Measurements from ENCODE around the gene ANKRD7. TPM values are rescaled to one million over a fixed set of nuclear protein-coding genes. Genes with fewer than 3 reads are reported as not detected.

The ANKRD7 gene
- total and polyA plus RNA-seq, 2 donors (not counting 3 experiments of a cell fraction or from before 2014, with no cell fraction given) = 0.82 TPM; not detected in 1

DNA sequence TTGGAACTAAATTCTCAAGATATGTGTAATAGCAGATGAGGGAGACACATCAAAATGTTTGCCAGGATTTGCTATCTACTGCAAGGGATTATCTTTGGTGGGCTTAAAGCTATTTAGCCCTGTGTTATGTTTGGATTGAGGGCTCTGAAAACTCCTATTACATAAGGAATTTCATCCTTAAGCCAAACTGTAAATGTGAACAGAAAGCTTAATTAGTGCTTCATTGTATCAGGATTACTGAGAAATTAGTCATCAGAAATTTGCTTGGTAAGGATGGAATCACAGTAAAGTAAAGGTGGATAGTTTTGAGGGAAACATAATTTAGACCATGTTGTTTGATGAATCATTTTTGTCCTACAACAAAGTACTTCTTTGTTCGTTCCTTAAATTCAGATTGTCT is 8.3 kb downstream of the ANKRD7 start:
- Histone ChIP-seq H3K9me3 (replicated peaks; ENCODE audit: control insufficient read depth, insufficient read depth, low read length) (no peaks in the 10 kb centered on the region), H3K9ac (replicated peaks; ENCODE audit: extremely low read depth, insufficient read depth, low read length) (no peak overlapping the region), H3K36me3 (ENCODE audit: control insufficient read depth in 2 of 2, extremely low read depth in 1 of 2, insufficient read depth in 2 of 2, low read length in 2 of 2) (no peaks in the 10 kb centered on the region), H3K4me2 (ENCODE audit: insufficient read depth, low read length) (no peak overlapping the region), H4K20me1 (replicated peaks; ENCODE audit: control insufficient read depth, extremely low read depth, insufficient read depth, low read length) (no peaks in the 10 kb centered on the region), H3K4me3 (replicated peaks in 1 of 3; ENCODE audit: insufficient read depth in 1 of 3, low read depth in 1 of 3, low read length in 3 of 3) (no peak overlapping the region), H3K27ac (ENCODE audit: insufficient read depth, low read depth, low read length) (no peak overlapping the region), H3K9me1 (replicated peaks; ENCODE audit: control insufficient read depth, extremely low read depth, insufficient read depth, low read length) (no peaks in the 10 kb centered on the region), H3K4me1 (ENCODE audit: control insufficient read depth, extremely low read depth, insufficient read depth, low read length) (no peaks in the 10 kb centered on the region), H3K79me2 (ENCODE audit: control insufficient read depth, insufficient read depth, low read length) (no peaks in the 10 kb centered on the region), H3K27me3 (ENCODE audit: control insufficient read depth in 2 of 2, insufficient read depth in 2 of 2, low read length in 2 of 2) (no peaks in the 10 kb centered on the region), H2AFZ (ENCODE audit: low read depth, low read length) (no peak overlapping the region)
- no TSS peak for BruUV-seq (replicated peaks)
- TF ChIP-seq, protein P1, sequence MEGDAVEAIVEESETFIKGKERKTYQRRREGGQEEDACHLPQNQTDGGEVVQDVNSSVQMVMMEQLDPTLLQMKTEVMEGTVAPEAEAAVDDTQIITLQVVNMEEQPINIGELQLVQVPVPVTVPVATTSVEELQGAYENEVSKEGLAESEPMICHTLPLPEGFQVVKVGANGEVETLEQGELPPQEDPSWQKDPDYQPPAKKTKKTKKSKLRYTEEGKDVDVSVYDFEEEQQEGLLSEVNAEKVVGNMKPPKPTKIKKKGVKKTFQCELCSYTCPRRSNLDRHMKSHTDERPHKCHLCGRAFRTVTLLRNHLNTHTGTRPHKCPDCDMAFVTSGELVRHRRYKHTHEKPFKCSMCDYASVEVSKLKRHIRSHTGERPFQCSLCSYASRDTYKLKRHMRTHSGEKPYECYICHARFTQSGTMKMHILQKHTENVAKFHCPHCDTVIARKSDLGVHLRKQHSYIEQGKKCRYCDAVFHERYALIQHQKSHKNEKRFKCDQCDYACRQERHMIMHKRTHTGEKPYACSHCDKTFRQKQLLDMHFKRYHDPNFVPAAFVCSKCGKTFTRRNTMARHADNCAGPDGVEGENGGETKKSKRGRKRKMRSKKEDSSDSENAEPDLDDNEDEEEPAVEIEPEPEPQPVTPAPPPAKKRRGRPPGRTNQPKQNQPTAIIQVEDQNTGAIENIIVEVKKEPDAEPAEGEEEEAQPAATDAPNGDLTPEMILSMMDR (IDR thresholded peaks at IDR 0.05; ENCODE audit: extremely low read depth in 1 of 2, insufficient read depth in 1 of 2, low read depth in 1 of 2, low read length in 2 of 2) = no peak
- no peak for TF ChIP-seq FOS (IDR thresholded peaks at IDR 0.05; ENCODE audit: borderline replicate concordance, insufficient read depth, low read length)
- TF ChIP-seq EZH2 (IDR thresholded peaks at IDR 0.05; ENCODE audit: borderline replicate concordance, low read depth, low read length, severe bottlenecking) = no peak
- TF ChIP-seq POLR2AphosphoS5 (IDR thresholded peaks at IDR 0.05; ENCODE audit: insufficient read depth, low read depth, low read length) = no peak
- no peak for TF ChIP-seq JUN (IDR thresholded peaks at IDR 0.05; ENCODE audit: borderline replicate concordance, insufficient read depth, insufficient read length, low read depth)
- TF ChIP-seq GATA2 (IDR thresholded peaks at IDR 0.05; ENCODE audit: insufficient read depth, insufficient read length, low read depth, low read length) = no peak
- POLR2A ChIA-PET = no interaction called here
- FAIRE-seq (no peak), DNase-seq (ENCODE audit: low read depth, low spot score) (no peak)
- dilution Hi-C loops (cut with MboI; ENCODE audit: extremely low pct_ligation_motif_present, low sequenced_read_pairs) = no loop called here
- CTCF ChIA-PET = no interaction called here
- intact Hi-C loops (cut with micrococcal nuclease) = no loop called here

DNA sequence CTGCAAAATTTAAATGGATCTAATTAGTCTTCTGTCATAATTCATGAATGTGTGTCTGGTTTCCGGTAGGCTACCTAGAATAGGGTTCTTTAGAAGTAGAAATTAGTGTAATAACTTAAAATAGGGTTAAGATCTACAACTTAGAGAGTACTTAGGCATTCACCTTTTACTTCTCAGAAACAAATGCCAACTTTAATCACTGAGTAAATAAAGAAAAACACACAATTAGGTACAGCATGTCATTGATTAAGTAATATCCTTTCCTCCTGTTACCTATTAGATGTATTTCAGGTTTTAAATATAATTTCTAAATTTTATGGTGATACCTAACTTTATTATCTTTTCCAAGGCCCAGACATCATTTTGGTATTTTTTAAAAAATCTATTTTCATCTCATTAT is 9.3 kb downstream of the ANKRD7 start:
- no peaks in the 10 kb centered on the region for H3K4me1 ChIP-seq (ENCODE audit: control insufficient read depth, extremely low read depth, insufficient read depth, low read length)
- no peak overlapping the region for H3K27ac ChIP-seq (ENCODE audit: insufficient read depth, low read depth, low read length)
- DNase-seq (ENCODE audit: low read depth, low spot score) (no peak), FAIRE-seq (no peak)
- TF ChIP-seq POLR2A (IDR thresholded peaks at IDR 0.05; ENCODE audit: low read depth, low read length) = no peak
- TF ChIP-seq EZH2 (IDR thresholded peaks at IDR 0.05; ENCODE audit: borderline replicate concordance, low read depth, low read length, severe bottlenecking) = no peak
- TF ChIP-seq GATA2 (IDR thresholded peaks at IDR 0.05; ENCODE audit: insufficient read depth, insufficient read length, low read depth, low read length) = no peak
- TF ChIP-seq, protein P2, sequence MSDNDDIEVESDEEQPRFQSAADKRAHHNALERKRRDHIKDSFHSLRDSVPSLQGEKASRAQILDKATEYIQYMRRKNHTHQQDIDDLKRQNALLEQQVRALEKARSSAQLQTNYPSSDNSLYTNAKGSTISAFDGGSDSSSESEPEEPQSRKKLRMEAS (IDR thresholded peaks at IDR 0.05; ENCODE audit: insufficient read depth, insufficient read length) = no peak
- H2AFZ ChIP-seq (ENCODE audit: low read depth, low read length) = no peak overlapping the region
- H4K20me1 ChIP-seq (replicated peaks; ENCODE audit: control insufficient read depth, extremely low read depth, insufficient read depth, low read length) = no peaks in the 10 kb centered on the region
- H3K4me2 ChIP-seq (ENCODE audit: insufficient read depth, low read length) = no peak overlapping the region
- H3K9ac ChIP-seq (replicated peaks; ENCODE audit: extremely low read depth, insufficient read depth, low read length) = no peak overlapping the region
- intact Hi-C loops (cut with micrococcal nuclease) (no loop called here), dilution Hi-C loops (cut with MboI; ENCODE audit: extremely low pct_ligation_motif_present, low sequenced_read_pairs) (no loop called here)
- H3K4me3 ChIP-seq (replicated peaks in 1 of 3; ENCODE audit: insufficient read depth in 1 of 3, low read depth in 1 of 3, low read length in 3 of 3) = no peak overlapping the region
- no peaks in the 10 kb centered on the region for H3K36me3 ChIP-seq (ENCODE audit: control insufficient read depth in 2 of 2, extremely low read depth in 1 of 2, insufficient read depth in 2 of 2, low read length in 2 of 2)
- ChIA-PET POLR2A (no interaction called here), CTCF (no interaction called here)
- no peaks in the 10 kb centered on the region for H3K27me3 ChIP-seq (ENCODE audit: control insufficient read depth in 2 of 2, insufficient read depth in 2 of 2, low read length in 2 of 2)
- no TSS peak for BruUV-seq (replicated peaks)
- no peaks in the 10 kb centered on the region for H3K9me1 ChIP-seq (replicated peaks; ENCODE audit: control insufficient read depth, extremely low read depth, insufficient read depth, low read length)
- no peaks in the 10 kb centered on the region for H3K9me3 ChIP-seq (replicated peaks; ENCODE audit: control insufficient read depth, insufficient read depth, low read length)
- H3K79me2 ChIP-seq (ENCODE audit: control insufficient read depth, insufficient read depth, low read length) = no peaks in the 10 kb centered on the region

Measured in endothelial cell of umbilical vein (primary cell).